ENCODE data around the gene SUPT3H.

SUPT3H gene

GRCh38 chr6:45369870-45370269 is 7.9 kb downstream of the SUPT3H start:
- Histone ChIP-seq H3K27ac (ENCODE audit: insufficient read depth, low read depth, low read length, poor library complexity, severe bottlenecking) (no peak overlapping the region), H3K36me3 (ENCODE audit: control insufficient read depth, insufficient read depth, low read length) (no peaks in the 10 kb centered on the region)

GRCh38 chr6:45367999-45368398 is 9.7 kb downstream of the SUPT3H start:
- Histone ChIP-seq H3K27me3 (ENCODE audit: control insufficient read depth, insufficient read depth, low read length, poor library complexity, severe bottlenecking) (no peaks in the 10 kb centered on the region), H3K4me1 (ENCODE audit: control insufficient read depth, insufficient read depth, low read length) (no peaks in the 10 kb centered on the region), H3K9me3 (ENCODE audit: control insufficient read depth, low read length) (no peaks in the 10 kb centered on the region), H3K36me3 (ENCODE audit: control insufficient read depth, insufficient read depth, low read length) (no peaks in the 10 kb centered on the region), H3K4me3 (ENCODE audit: insufficient read depth, low read depth, low read length) (no peak overlapping the region), H3K27ac (ENCODE audit: insufficient read depth, low read depth, low read length, poor library complexity, severe bottlenecking) (no peak overlapping the region)

More at GRCh38 chr6:45369870-45370269, 7.9 kb downstream of the SUPT3H start:
- Histone ChIP-seq H3K4me1 (ENCODE audit: control insufficient read depth, insufficient read depth, low read length) (no peaks in the 10 kb centered on the region), H3K9me3 (ENCODE audit: control insufficient read depth, low read length) (no peaks in the 10 kb centered on the region), H3K4me3 (ENCODE audit: insufficient read depth, low read depth, low read length) (no peak overlapping the region), H3K27me3 (ENCODE audit: control insufficient read depth, insufficient read depth, low read length, poor library complexity, severe bottlenecking) (no peaks in the 10 kb centered on the region)
- 96 to 100% methylated on average over 1 of the region's 1 CpG for WGBS, 2 experiments

- no peaks in the 10 kb centered on the region for H3K27me3 ChIP-seq (ENCODE audit: control insufficient read depth, insufficient read depth, low read length, poor library complexity, severe bottlenecking)
- H3K4me1 ChIP-seq (ENCODE audit: control insufficient read depth, insufficient read depth, low read length) = no peaks in the 10 kb centered on the region
- no peak overlapping the region for H3K4me3 ChIP-seq (ENCODE audit: insufficient read depth, low read depth, low read length)
- no peaks in the 10 kb centered on the region for H3K36me3 ChIP-seq (ENCODE audit: control insufficient read depth, insufficient read depth, low read length)
- no peaks in the 10 kb centered on the region for H3K9me3 ChIP-seq (ENCODE audit: control insufficient read depth, low read length)
- no peak overlapping the region for H3K27ac ChIP-seq (ENCODE audit: insufficient read depth, low read depth, low read length, poor library complexity, severe bottlenecking)
- WGBS, 2 experiments = 94 to 97% methylated on average over 1 of the region's 1 CpG
Observed at GRCh38 chr6:45366534-45366933, 11.2 kb downstream of the SUPT3H start.

- Histone ChIP-seq H3K27me3 (ENCODE audit: control insufficient read depth, insufficient read depth, low read length, poor library complexity, severe bottlenecking) (no peaks in the 10 kb centered on the region), H3K9me3 (ENCODE audit: control insufficient read depth, low read length) (no peaks in the 10 kb centered on the region), H3K4me3 (ENCODE audit: insufficient read depth, low read depth, low read length) (no peak overlapping the region), H3K27ac (ENCODE audit: insufficient read depth, low read depth, low read length, poor library complexity, severe bottlenecking) (no peak overlapping the region), H3K36me3 (ENCODE audit: control insufficient read depth, insufficient read depth, low read length) (no peaks in the 10 kb centered on the region), H3K4me1 (ENCODE audit: control insufficient read depth, insufficient read depth, low read length) (no peaks in the 10 kb centered on the region)
- no CpG with 5 or more reads among the region's 1 CpG for WGBS, 2 experiments
Observed at GRCh38 chr6:45365036-45365435, 12.7 kb downstream of the SUPT3H start.

- H3K4me1 ChIP-seq (ENCODE audit: control insufficient read depth, insufficient read depth, low read length) = no peaks in the 10 kb centered on the region
- no peaks in the 10 kb centered on the region for H3K36me3 ChIP-seq (ENCODE audit: control insufficient read depth, insufficient read depth, low read length)
- H3K4me3 ChIP-seq (ENCODE audit: insufficient read depth, low read depth, low read length) = no peak overlapping the region
- H3K27ac ChIP-seq (ENCODE audit: insufficient read depth, low read depth, low read length, poor library complexity, severe bottlenecking) = no peak overlapping the region
- no peaks in the 10 kb centered on the region for H3K9me3 ChIP-seq (ENCODE audit: control insufficient read depth, low read length)
- no peaks in the 10 kb centered on the region for H3K27me3 ChIP-seq (ENCODE audit: control insufficient read depth, insufficient read depth, low read length, poor library complexity, severe bottlenecking)
Observed at GRCh38 chr6:45364466-45364865, 13.3 kb downstream of the SUPT3H start.

- Histone ChIP-seq H3K9me3 (ENCODE audit: control insufficient read depth, low read length) (no peaks in the 10 kb centered on the region), H3K27ac (ENCODE audit: insufficient read depth, low read depth, low read length, poor library complexity, severe bottlenecking) (no peak overlapping the region), H3K27me3 (ENCODE audit: control insufficient read depth, insufficient read depth, low read length, poor library complexity, severe bottlenecking) (no peaks in the 10 kb centered on the region), H3K4me3 (ENCODE audit: insufficient read depth, low read depth, low read length) (no peak overlapping the region), H3K36me3 (ENCODE audit: control insufficient read depth, insufficient read depth, low read length) (no peaks in the 10 kb centered on the region), H3K4me1 (ENCODE audit: control insufficient read depth, insufficient read depth, low read length) (no peaks in the 10 kb centered on the region)
- 80% methylated on average over 1 of the region's 2 CpGs; no CpG with 5 or more reads in 1 of the 2 experiments for WGBS, 2 experiments
Observed at GRCh38 chr6:45353654-45354053, 24.1 kb downstream of the SUPT3H start.

- Histone ChIP-seq H3K4me3 (ENCODE audit: insufficient read depth, low read depth, low read length) (no peak overlapping the region), H3K36me3 (ENCODE audit: control insufficient read depth, insufficient read depth, low read length) (no peaks in the 10 kb centered on the region), H3K4me1 (ENCODE audit: control insufficient read depth, insufficient read depth, low read length) (no peaks in the 10 kb centered on the region), H3K27ac (ENCODE audit: insufficient read depth, low read depth, low read length, poor library complexity, severe bottlenecking) (no peak overlapping the region), H3K9me3 (ENCODE audit: control insufficient read depth, low read length) (no peaks in the 10 kb centered on the region), H3K27me3 (ENCODE audit: control insufficient read depth, insufficient read depth, low read length, poor library complexity, severe bottlenecking) (no peaks in the 10 kb centered on the region)
- WGBS, 2 experiments = 63 to 80% methylated on average over 1 of the region's 1 CpG
Observed at GRCh38 chr6:45351667-45352066, 26.1 kb downstream of the SUPT3H start.

- no peaks in the 10 kb centered on the region for H3K27me3 ChIP-seq (ENCODE audit: control insufficient read depth, insufficient read depth, low read length, poor library complexity, severe bottlenecking)
- H3K36me3 ChIP-seq (ENCODE audit: control insufficient read depth, insufficient read depth, low read length) = no peaks in the 10 kb centered on the region
- H3K9me3 ChIP-seq (ENCODE audit: control insufficient read depth, low read length) = no peaks in the 10 kb centered on the region
- no peaks in the 10 kb centered on the region for H3K4me1 ChIP-seq (ENCODE audit: control insufficient read depth, insufficient read depth, low read length)
- 91 to 92% methylated on average over 2 to 3 of the region's 3 CpGs for WGBS, 2 experiments
- no peak overlapping the region for H3K27ac ChIP-seq (ENCODE audit: insufficient read depth, low read depth, low read length, poor library complexity, severe bottlenecking)
- no peak overlapping the region for H3K4me3 ChIP-seq (ENCODE audit: insufficient read depth, low read depth, low read length)
Observed at GRCh38 chr6:45351076-45351475, 26.7 kb downstream of the SUPT3H start.

- no peak overlapping the region for H3K4me3 ChIP-seq (ENCODE audit: insufficient read depth, low read depth, low read length)
- no peaks in the 10 kb centered on the region for H3K9me3 ChIP-seq (ENCODE audit: control insufficient read depth, low read length)
- H3K36me3 ChIP-seq (ENCODE audit: control insufficient read depth, insufficient read depth, low read length) = no peaks in the 10 kb centered on the region
- H3K27me3 ChIP-seq (ENCODE audit: control insufficient read depth, insufficient read depth, low read length, poor library complexity, severe bottlenecking) = no peaks in the 10 kb centered on the region
- no peaks in the 10 kb centered on the region for H3K4me1 ChIP-seq (ENCODE audit: control insufficient read depth, insufficient read depth, low read length)
- H3K27ac ChIP-seq (ENCODE audit: insufficient read depth, low read depth, low read length, poor library complexity, severe bottlenecking) = no peak overlapping the region
Observed at GRCh38 chr6:45350186-45350710, 27.5 kb downstream of the SUPT3H start.

GRCh38 chr6:45344900-45345299 is 32.8 kb downstream of the SUPT3H start:
- H3K4me1 ChIP-seq (ENCODE audit: control insufficient read depth, insufficient read depth, low read length) = no peaks in the 10 kb centered on the region
- H3K9me3 ChIP-seq (ENCODE audit: control insufficient read depth, low read length) = no peaks in the 10 kb centered on the region
- H3K4me3 ChIP-seq (ENCODE audit: insufficient read depth, low read depth, low read length) = no peak overlapping the region
- no peak overlapping the region for H3K27ac ChIP-seq (ENCODE audit: insufficient read depth, low read depth, low read length, poor library complexity, severe bottlenecking)
- H3K36me3 ChIP-seq (ENCODE audit: control insufficient read depth, insufficient read depth, low read length) = no peaks in the 10 kb centered on the region
- 83% methylated on average over 1 of the region's 2 CpGs; no CpG with 5 or more reads in 1 of the 2 experiments for WGBS, 2 experiments
- no peaks in the 10 kb centered on the region for H3K27me3 ChIP-seq (ENCODE audit: control insufficient read depth, insufficient read depth, low read length, poor library complexity, severe bottlenecking)

GRCh38 chr6:45328523-45328922 is 49.2 kb downstream of the SUPT3H start:
- Histone ChIP-seq H3K4me1 (ENCODE audit: control insufficient read depth, insufficient read depth, low read length) (peaks cover 4% of the 10 kb centered on the region), H3K27ac (ENCODE audit: insufficient read depth, low read depth, low read length, poor library complexity, severe bottlenecking) (no peak overlapping the region), H3K4me3 (ENCODE audit: insufficient read depth, low read depth, low read length) (no peak overlapping the region), H3K36me3 (ENCODE audit: control insufficient read depth, insufficient read depth, low read length) (no peaks in the 10 kb centered on the region), H3K27me3 (ENCODE audit: control insufficient read depth, insufficient read depth, low read length, poor library complexity, severe bottlenecking) (no peaks in the 10 kb centered on the region), H3K9me3 (ENCODE audit: control insufficient read depth, low read length) (no peaks in the 10 kb centered on the region)
